Measurements from ENCODE around the gene TMEM61. TPM values are rescaled to one million over a fixed set of nuclear protein-coding genes. Genes with fewer than 3 reads are reported as not detected.

Gene TMEM61
- total and polyA plus RNA-seq, 2 of the 8 experiments (the other 6 are each of a cell fraction or from before 2014, with no cell fraction given): 0.54 to 1.4 TPM

- peak; percentile 25; the same call in 1 of the 2 replicates for TF ChIP-seq TBP (IDR thresholded peaks at IDR 0.05; ENCODE audit: low read depth, low read length)
- no peak for TF ChIP-seq ZNF274 (IDR thresholded peaks at IDR 0.05; ENCODE audit: borderline replicate concordance, extremely low read depth, low read length)
- no peak for TF ChIP-seq BACH1 (IDR thresholded peaks at IDR 0.05; ENCODE audit: low read length)
- no peak for TF ChIP-seq KDM4A (IDR thresholded peaks at IDR 0.05; ENCODE audit: low read depth, low read length, severe bottlenecking)
- TF ChIP-seq SAP30 (IDR thresholded peaks at IDR 0.05; ENCODE audit: insufficient read depth, insufficient replicate concordance, low read length): no peak
- no peak for TF ChIP-seq PHF8 (conservative IDR thresholded peaks at IDR 0.05; ENCODE audit: low read depth, low read length)
- TF ChIP-seq, protein P1, sequence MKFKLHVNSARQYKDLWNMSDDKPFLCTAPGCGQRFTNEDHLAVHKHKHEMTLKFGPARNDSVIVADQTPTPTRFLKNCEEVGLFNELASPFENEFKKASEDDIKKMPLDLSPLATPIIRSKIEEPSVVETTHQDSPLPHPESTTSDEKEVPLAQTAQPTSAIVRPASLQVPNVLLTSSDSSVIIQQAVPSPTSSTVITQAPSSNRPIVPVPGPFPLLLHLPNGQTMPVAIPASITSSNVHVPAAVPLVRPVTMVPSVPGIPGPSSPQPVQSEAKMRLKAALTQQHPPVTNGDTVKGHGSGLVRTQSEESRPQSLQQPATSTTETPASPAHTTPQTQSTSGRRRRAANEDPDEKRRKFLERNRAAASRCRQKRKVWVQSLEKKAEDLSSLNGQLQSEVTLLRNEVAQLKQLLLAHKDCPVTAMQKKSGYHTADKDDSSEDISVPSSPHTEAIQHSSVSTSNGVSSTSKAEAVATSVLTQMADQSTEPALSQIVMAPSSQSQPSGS (IDR thresholded peaks at IDR 0.05; ENCODE audit: low read length): no peak
- TF ChIP-seq RAD21 (IDR thresholded peaks at IDR 0.05 in 1 of 2, conservative IDR thresholded peaks at IDR 0.05 in 1 of 2; ENCODE audit: low read depth in 2 of 2, low read length in 2 of 2): peak; percentile 86 to 87
- TF ChIP-seq CHD2 (IDR thresholded peaks at IDR 0.05; ENCODE audit: low read length): no peak
- TF ChIP-seq CREB1 (IDR thresholded peaks at IDR 0.05): peak; percentile 39; the same call in 1 of the 2 replicates
- no peak for TF ChIP-seq KDM1A (IDR thresholded peaks at IDR 0.05; ENCODE audit: borderline replicate concordance, low read length)
- TF ChIP-seq, protein P2, sequence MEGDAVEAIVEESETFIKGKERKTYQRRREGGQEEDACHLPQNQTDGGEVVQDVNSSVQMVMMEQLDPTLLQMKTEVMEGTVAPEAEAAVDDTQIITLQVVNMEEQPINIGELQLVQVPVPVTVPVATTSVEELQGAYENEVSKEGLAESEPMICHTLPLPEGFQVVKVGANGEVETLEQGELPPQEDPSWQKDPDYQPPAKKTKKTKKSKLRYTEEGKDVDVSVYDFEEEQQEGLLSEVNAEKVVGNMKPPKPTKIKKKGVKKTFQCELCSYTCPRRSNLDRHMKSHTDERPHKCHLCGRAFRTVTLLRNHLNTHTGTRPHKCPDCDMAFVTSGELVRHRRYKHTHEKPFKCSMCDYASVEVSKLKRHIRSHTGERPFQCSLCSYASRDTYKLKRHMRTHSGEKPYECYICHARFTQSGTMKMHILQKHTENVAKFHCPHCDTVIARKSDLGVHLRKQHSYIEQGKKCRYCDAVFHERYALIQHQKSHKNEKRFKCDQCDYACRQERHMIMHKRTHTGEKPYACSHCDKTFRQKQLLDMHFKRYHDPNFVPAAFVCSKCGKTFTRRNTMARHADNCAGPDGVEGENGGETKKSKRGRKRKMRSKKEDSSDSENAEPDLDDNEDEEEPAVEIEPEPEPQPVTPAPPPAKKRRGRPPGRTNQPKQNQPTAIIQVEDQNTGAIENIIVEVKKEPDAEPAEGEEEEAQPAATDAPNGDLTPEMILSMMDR (IDR thresholded peaks at IDR 0.05; ENCODE audit: control extremely low read depth in 1 of 3, insufficient read depth in 1 of 3, low read depth in 1 of 3, low read length in 3 of 3): peak; percentile 31 to 84 (median 80)
- no peak for TF ChIP-seq SIX5 (IDR thresholded peaks at IDR 0.05; ENCODE audit: low read depth, low read length)
- no peak for TF ChIP-seq SIN3A (conservative IDR thresholded peaks at IDR 0.05 in 1 of 2, IDR thresholded peaks at IDR 0.05 in 1 of 2; ENCODE audit: low read depth in 1 of 2, low read length in 2 of 2)
- no peak for TF ChIP-seq MAFK (IDR thresholded peaks at IDR 0.05; ENCODE audit: low read depth, low read length)
Observed at GRCh38 chr1:54950369-54951163, 29.9 kb upstream of the TMEM61 start (continued).

Data from H1 (cell line).